MCF 10A (cell line): ENCODE measurements around the gene MUSTN1. TPM values are rescaled to one million over a fixed set of nuclear protein-coding genes. Genes with fewer than 3 reads are reported as not detected.

ENCODE experiments used
- BruUV-seq: library from RNA; stranded (reverse); fragments of 400-500 nt; replicated peaks from 2 replicates; lab custom pipeline; 2021; lab: Mats Ljungman, UMichigan
- CTCF ChIA-PET: fragments of 300-600 bp; sonication (Branson Sonifier 250); formaldehyde crosslinking; extraction: SDS; loops from one replicate; lab custom pipeline; 2021; ENCODE audit warnings: antibody characterized with exemption, inconsistent platforms; lab: Yijun Ruan, JAX
- POLR2A ChIA-PET: fragments of 300-600, 350-650 bp; sonication (Branson Sonifier 250); formaldehyde crosslinking; extraction: SDS; loops from one replicate; lab custom pipeline; 2020; ENCODE audit warnings: antibody characterized with exemption, inconsistent platforms; lab: Yijun Ruan, JAX
- DNase-seq: peaks from one replicate; pipeline ENCODE4 v3.0.0-alpha.2; 2018; ENCODE audit not compliant: unreplicated experiment
- H3K27ac Mint-ChIP-seq: one replicate; pipeline ENCODE4 v1.8.0; 2022; ENCODE audit warnings: mild to moderate bottlenecking, low read depth, mixed read lengths; ENCODE audit not compliant: unreplicated experiment
- H3K27me3 Mint-ChIP-seq: one replicate; pipeline ENCODE4 v1.8.0; 2022; ENCODE audit warnings: mixed read lengths; ENCODE audit not compliant: insufficient read depth, unreplicated experiment
- H3K36me3 Mint-ChIP-seq: one replicate; pipeline ENCODE4 v1.8.0; 2022; ENCODE audit warnings: mild to moderate bottlenecking, moderate library complexity, mixed read lengths; ENCODE audit not compliant: insufficient read depth, unreplicated experiment
- H3K4me1 Mint-ChIP-seq: one replicate; pipeline ENCODE4 v1.8.0; 2022; ENCODE audit warnings: mixed read lengths; ENCODE audit not compliant: insufficient read depth, unreplicated experiment
- H3K4me3 Mint-ChIP-seq: one replicate; pipeline ENCODE4 v1.8.0; 2022; ENCODE audit warnings: mild to moderate bottlenecking, moderate library complexity, mixed read lengths; ENCODE audit not compliant: unreplicated experiment
- H3K9me3 Mint-ChIP-seq: one replicate; pipeline ENCODE4 v1.8.0; 2022; ENCODE audit warnings: mixed read lengths; ENCODE audit not compliant: unreplicated experiment
- CTCF ChIP-seq: fragments of 200-600 bp; IDR thresholded peaks from one replicate; pipeline ENCODE4 v1.8.0; 2022; ENCODE audit warnings: antibody characterized with exemption, mild to moderate bottlenecking; ENCODE audit not compliant: unreplicated experiment
- intact Hi-C: fragments of 100-400 bp; cut with micrococcal nuclease; formaldehyde crosslinking; loops from 2 replicates; pipeline ENCODE4 v1.14.1; 2022
- total RNA-seq: library from RNA; stranded (reverse); gene quantifications from 2 replicates; pipeline ENCODE4 v1.2.3, GENCODE V29; 2022

MUSTN1 gene
- total RNA-seq, 1 experiment from 2014 or later = not detected

GRCh38 chr3:52790337-52790736, 44.5 kb downstream of the MUSTN1 start:
- ChIA-PET POLR2A (no interaction called here), CTCF (no interaction called here)
- no peak overlapping the region for H3K4me3 Mint-ChIP-seq
- H3K27me3 Mint-ChIP-seq = no peaks in the 10 kb centered on the region
- no peak for DNase-seq
- no peak overlapping the region for H3K27ac Mint-ChIP-seq
- intact Hi-C loops = no loop called here
- no peak for TF ChIP-seq CTCF
- BruUV-seq = no TSS peak
- H3K4me1 Mint-ChIP-seq = peaks cover 6% of the 10 kb centered on the region
- no peaks in the 10 kb centered on the region for H3K36me3 Mint-ChIP-seq
- H3K9me3 Mint-ChIP-seq = no peaks in the 10 kb centered on the region

- BruUV-seq = no TSS peak
- H3K36me3 Mint-ChIP-seq = no peaks in the 10 kb centered on the region
- H3K4me1 Mint-ChIP-seq = peaks cover 6% of the 10 kb centered on the region
- no peaks in the 10 kb centered on the region for H3K9me3 Mint-ChIP-seq
- intact Hi-C loops = no loop called here
- ChIA-PET CTCF (interaction anchor here (0.6 to 1.1 kb wide), 2 partner anchors 10 to 407 kb away, joined by 3 to 4 read pairs; no protein-coding TSS in a partner anchor), POLR2A (no interaction called here)
- no peaks in the 10 kb centered on the region for H3K27me3 Mint-ChIP-seq
- H3K27ac Mint-ChIP-seq = no peak overlapping the region
- H3K4me3 Mint-ChIP-seq = no peak overlapping the region
- no peak for DNase-seq
- no peak for TF ChIP-seq CTCF
Observed at GRCh38 chr3:52789746-52790040, 45.1 kb downstream of the MUSTN1 start.

- H3K27me3 Mint-ChIP-seq = peaks cover under 1% of the 10 kb centered on the region
- H3K9me3 Mint-ChIP-seq = no peaks in the 10 kb centered on the region
- ChIA-PET POLR2A (no interaction called here), CTCF (interaction anchor here (0.6 to 1.1 kb wide), 3 partner anchors 10 to 407 kb away, joined by 3 to 4 read pairs (median 3); no protein-coding TSS in a partner anchor)
- H3K4me3 Mint-ChIP-seq = no peak overlapping the region
- BruUV-seq = no TSS peak
- intact Hi-C loops = no loop called here
- no peaks in the 10 kb centered on the region for H3K36me3 Mint-ChIP-seq
- DNase-seq = no peak
- no peak for TF ChIP-seq CTCF
- no peak overlapping the region for H3K27ac Mint-ChIP-seq
- H3K4me1 Mint-ChIP-seq = peaks cover 6% of the 10 kb centered on the region
Observed at GRCh38 chr3:52788890-52789745, 45.7 kb downstream of the MUSTN1 start.

GRCh38 chr3:52787672-52788625, 46.9 kb downstream of the MUSTN1 start:
- H3K4me1 Mint-ChIP-seq = no peaks in the 10 kb centered on the region
- CTCF ChIA-PET = interaction anchor here (0.6 to 1.2 kb wide), 4 partner anchors 11 to 114 kb away, joined by 3 read pairs; no protein-coding TSS in a partner anchor

More at GRCh38 chr3:52787672-52788625, 46.9 kb downstream of the MUSTN1 start:
- TF ChIP-seq CTCF = no peak
- no peaks in the 10 kb centered on the region for H3K36me3 Mint-ChIP-seq
- no peaks in the 10 kb centered on the region for H3K9me3 Mint-ChIP-seq
- intact Hi-C loops = no loop called here
- no peak overlapping the region for H3K27ac Mint-ChIP-seq
- POLR2A ChIA-PET = no interaction called here
- DNase-seq = no peak
- H3K4me3 Mint-ChIP-seq = no peak overlapping the region
- peaks cover 13% of the 10 kb centered on the region for H3K27me3 Mint-ChIP-seq
- BruUV-seq = no TSS peak
